H9 (cell line): Measurements from ENCODE around the gene OXSR1. TPM values are rescaled to one million over a fixed set of nuclear protein-coding genes. Genes with fewer than 3 reads are reported as not detected.

Experiments used
- DNase-seq: peaks from one replicate; pipeline ENCODE4 v3.0.0-alpha.2; 2017
- H2AFZ ChIP-seq: one replicate; pipeline ENCODE4 v1.6.1; 2013; ENCODE audit warnings: mild to moderate bottlenecking, low read length, control low read depth, moderate library complexity
- H2AK5ac ChIP-seq: 2 replicates; pipeline ENCODE4 v1.6.1; 2013; ENCODE audit warnings: low read length, control low read depth, mixed read lengths; ENCODE audit not compliant: insufficient read length
- H2BK120ac ChIP-seq: one replicate; pipeline ENCODE4 v1.6.1; 2013; ENCODE audit warnings: low read depth, mild to moderate bottlenecking, low read length, control low read depth, inconsistent platforms; ENCODE audit not compliant: poor library complexity, severe bottlenecking
- H2BK12ac ChIP-seq: 2 replicates; pipeline ENCODE4 v1.6.1; 2013; ENCODE audit warnings: low read length, control low read depth, mixed read lengths, low read depth; ENCODE audit not compliant: insufficient read length
- H2BK15ac ChIP-seq: 2 replicates; pipeline ENCODE4 v1.6.1; 2013; ENCODE audit warnings: low read depth, low read length, control low read depth
- H2BK20ac ChIP-seq: one replicate; pipeline ENCODE4 v1.6.1; 2013; ENCODE audit warnings: low read depth, mild to moderate bottlenecking, low read length, control low read depth, inconsistent platforms; ENCODE audit not compliant: poor library complexity, severe bottlenecking
- H2BK5ac ChIP-seq: 2 replicates; pipeline ENCODE4 v1.6.1; 2013; ENCODE audit warnings: low read length, control low read depth, mixed read lengths; ENCODE audit not compliant: insufficient read length
- H3K14ac ChIP-seq: 2 replicates; pipeline ENCODE4 v1.6.1; 2013; ENCODE audit warnings: low read length, control low read depth; ENCODE audit not compliant: insufficient read depth
- H3K18ac ChIP-seq: 2 replicates; pipeline ENCODE4 v1.6.1; 2013; ENCODE audit warnings: low read depth, mild to moderate bottlenecking, mixed read lengths, low read length, control low read depth; ENCODE audit not compliant: insufficient read length
- H3K23ac ChIP-seq: 2 replicates; pipeline ENCODE4 v1.6.1; 2013; ENCODE audit warnings: low read length, control low read depth, mixed read lengths, low read depth; ENCODE audit not compliant: insufficient read length
- H3K23me2 ChIP-seq: 2 replicates; pipeline ENCODE4 v1.6.1; 2013; ENCODE audit warnings: low read depth, mild to moderate bottlenecking, mixed read lengths, low read length, control low read depth; ENCODE audit not compliant: insufficient read length, poor library complexity, severe bottlenecking
- H3K27ac ChIP-seq: 2 replicates; pipeline ENCODE4 v1.5.1; 2013; ENCODE audit warnings: low read length, control low read depth, mixed read lengths, low read depth; ENCODE audit not compliant: insufficient read length
- H3K27me3 ChIP-seq: 2 replicates; pipeline ENCODE4 v1.6.1; 2013; ENCODE audit warnings: low read length, control low read depth, inconsistent platforms; ENCODE audit not compliant: insufficient read depth
- H3K4ac ChIP-seq: 2 replicates; pipeline ENCODE4 v1.6.1; 2013; ENCODE audit warnings: low read depth, mild to moderate bottlenecking, control low read depth, inconsistent platforms, low read length, moderate library complexity
- H3K4me1 ChIP-seq: 2 replicates; pipeline ENCODE4 v1.6.1; 2013; ENCODE audit warnings: low read length, control low read depth, inconsistent platforms; ENCODE audit not compliant: insufficient read depth
- H3K4me2 ChIP-seq: 2 replicates; pipeline ENCODE4 v1.6.1; 2013; ENCODE audit warnings: low read length, control low read depth, mixed read lengths; ENCODE audit not compliant: insufficient read length, insufficient read depth
- H3K56ac ChIP-seq: 2 replicates; pipeline ENCODE4 v1.6.1; 2013; ENCODE audit warnings: low read depth, mild to moderate bottlenecking, mixed read lengths, low read length, control low read depth; ENCODE audit not compliant: insufficient read length
- H3K79me1 ChIP-seq: 2 replicates; pipeline ENCODE4 v1.6.1; 2013; ENCODE audit warnings: low read depth, mild to moderate bottlenecking, moderate library complexity, low read length, control low read depth, inconsistent platforms; ENCODE audit not compliant: insufficient read depth, poor library complexity, severe bottlenecking
- H3K79me2 ChIP-seq: 2 replicates; pipeline ENCODE4 v1.6.1; 2013; ENCODE audit warnings: low read length, control low read depth, inconsistent platforms; ENCODE audit not compliant: insufficient read depth
- H3K9ac ChIP-seq: 2 replicates; pipeline ENCODE4 v1.6.1; 2013; ENCODE audit warnings: low read length, control low read depth, mixed read lengths; ENCODE audit not compliant: insufficient read length; ENCODE audit errors: extremely low read depth
- H3K9me3 ChIP-seq: one replicate; pipeline ENCODE4 v1.6.1; 2013; ENCODE audit warnings: low read depth, low read length, inconsistent platforms; ENCODE audit not compliant: control insufficient read depth
- H3T11ph ChIP-seq: one replicate; pipeline ENCODE4 v1.6.1; 2013; ENCODE audit warnings: mild to moderate bottlenecking, low read length, control low read depth, inconsistent platforms
- H4K20me1 ChIP-seq: one replicate; pipeline ENCODE4 v1.6.1; 2013; ENCODE audit not compliant: control insufficient read depth, insufficient read length, insufficient read depth
- H4K5ac ChIP-seq: 2 replicates; pipeline ENCODE4 v1.6.1; 2013; ENCODE audit warnings: low read depth, mild to moderate bottlenecking, mixed read lengths, low read length, control low read depth; ENCODE audit not compliant: insufficient read length
- H4K8ac ChIP-seq: replicated peaks from 2 replicates; pipeline ENCODE4 v1.6.1; 2013; ENCODE audit warnings: low read length, control low read depth, mixed read lengths, low read depth; ENCODE audit not compliant: insufficient read length
- H4K91ac ChIP-seq: 2 replicates; pipeline ENCODE4 v1.6.1; 2013; ENCODE audit warnings: low read depth, mild to moderate bottlenecking, moderate library complexity, mixed read lengths, low read length, control low read depth; ENCODE audit not compliant: insufficient read length
- H3K27ac Mint-ChIP-seq, 3 experiments: 2 replicates in 2 of 3; 3 replicates in 1 of 3; pipeline ENCODE4 v1.8.0; 2020 to 2021; ENCODE audit warnings: mixed read lengths in 3 of 3, mild to moderate bottlenecking in 1 of 3, moderate library complexity in 1 of 3
- H3K27me3 Mint-ChIP-seq: 2 replicates; pipeline ENCODE4 v1.8.0; 2021; ENCODE audit warnings: low read depth, mild to moderate bottlenecking, moderate library complexity, mixed read lengths
- H3K36me3 Mint-ChIP-seq, 3 experiments: 2 replicates in 2 of 3; 3 replicates in 1 of 3; pipeline ENCODE4 v1.8.0; 2020 to 2021; ENCODE audit warnings: low read depth in 3 of 3, mixed read lengths in 3 of 3; ENCODE audit not compliant: insufficient read depth in 1 of 3
- H3K4me1 Mint-ChIP-seq, 2 experiments: 2 replicates each; pipeline ENCODE4 v1.8.0; 2020; ENCODE audit warnings: mixed read lengths in 2 of 2
- H3K4me3 Mint-ChIP-seq, 2 experiments: 2 replicates in 1 of 2; 3 replicates in 1 of 2; pipeline ENCODE4 v1.8.0; 2020 to 2021; ENCODE audit warnings: mild to moderate bottlenecking in 2 of 2, mixed read lengths in 2 of 2, moderate library complexity in 1 of 2
- H3K9me3 Mint-ChIP-seq, 2 experiments: 2 replicates in 1 of 2; 3 replicates in 1 of 2; pipeline ENCODE4 v1.8.0; 2020; ENCODE audit warnings: mild to moderate bottlenecking in 2 of 2, mixed read lengths in 2 of 2, moderate library complexity in 1 of 2
- CTCF ChIP-seq: fragments of 200-600 bp; sonication (generic); conservative IDR thresholded peaks from 3 replicates; pipeline ENCODE4 v1.8.0; 2021; ENCODE audit warnings: antibody characterized with exemption, mild to moderate bottlenecking
- whole genome bisulfite sequencing: extraction: QIAGEN DNeasy Blood & Tissue Kit; methylation state at CpG from one replicate; pipeline ENCODE4 v1.1.7; 2013; ENCODE audit warnings: missing lambda C conversion rate, low lambda C conversion rate, mixed read lengths; ENCODE audit not compliant: insufficient read length; ENCODE audit errors: extremely low coverage; 5-methylcytosine and 5-hydroxymethylcytosine counted together
- total RNA-seq: library from RNA; stranded (reverse); gene quantifications from 2 replicates; pipeline ENCODE4 v1.2.1, GENCODE V29; 2021

Gene OXSR1
- total RNA-seq, 1 experiment from 2014 or later: 54.1 TPM

GRCh38 chr3:38283810-38284755, 118.7 kb downstream of the OXSR1 start:
- H2BK120ac ChIP-seq: no peak overlapping the region
- no peak for TF ChIP-seq CTCF
- no peak overlapping the region for H3K4me2 ChIP-seq
- no peaks in the 10 kb centered on the region for H3K79me2 ChIP-seq
- H2AK5ac ChIP-seq: no peak overlapping the region
- H4K20me1 ChIP-seq: no peaks in the 10 kb centered on the region
- H2BK12ac ChIP-seq: no peak overlapping the region
- no peaks in the 10 kb centered on the region for H3K79me1 ChIP-seq
- H2BK5ac ChIP-seq: no peak overlapping the region
- H3T11ph ChIP-seq: no peak overlapping the region
- H3K9ac ChIP-seq: no peak overlapping the region
- no peak overlapping the region for H3K56ac ChIP-seq
- no peak overlapping the region for H4K5ac ChIP-seq
- no peak overlapping the region for H4K8ac ChIP-seq
- DNase-seq: no peak
- no peaks in the 10 kb centered on the region for H3K4me1 ChIP-seq
- H3K9me3 ChIP-seq: no peaks in the 10 kb centered on the region
- peaks cover 7 to 9% of the 10 kb centered on the region in 2 experiments for H3K4me1 Mint-ChIP-seq
- H3K23ac ChIP-seq: no peak overlapping the region
- no peak overlapping the region for H3K27ac ChIP-seq
- no peaks in the 10 kb centered on the region for H3K27me3 ChIP-seq
- no peak overlapping the region for H2AFZ ChIP-seq
- no peaks in the 10 kb centered on the region for H3K36me3 Mint-ChIP-seq
- no peak overlapping the region for H3K14ac ChIP-seq
- H2BK20ac ChIP-seq: no peak overlapping the region
- H4K91ac ChIP-seq: no peak overlapping the region
- H3K23me2 ChIP-seq: no peaks in the 10 kb centered on the region
- H3K9me3 Mint-ChIP-seq: no peaks in the 10 kb centered on the region
- no peak overlapping the region for H3K4ac ChIP-seq
- H3K4me3 Mint-ChIP-seq: no peak overlapping the region
- H2BK15ac ChIP-seq: no peak overlapping the region
- no peaks in the 10 kb centered on the region; the same call in none of the 2 replicates for H3K27me3 Mint-ChIP-seq
- no peak overlapping the region for H3K18ac ChIP-seq
- peak overlapping the region in 1 of 3 experiments; percentile 23; a peak in 1 of 7 replicates for H3K27ac Mint-ChIP-seq
- no CpG with 5 or more reads among the region's 16 CpGs for WGBS
